BE2C (cell line): ENCODE data around the gene EPB41L4A.

Source experiments
- DNase-seq: peaks from one replicate; pipeline ENCODE4 v3.0.0-alpha.2; 2020
- H3K27me3 ChIP-seq: fragments of 250-450 bp; sonication (Bioruptor Pico); 2 replicates; pipeline ENCODE4 v1.5.1; 2020; ENCODE audit warnings: mild to moderate bottlenecking
- H3K36me3 ChIP-seq: fragments of 250-450 bp; sonication (Bioruptor Pico); 2 replicates; pipeline ENCODE4 v1.5.1; 2020; ENCODE audit warnings: mild to moderate bottlenecking
- H3K4me1 ChIP-seq: fragments of 250-450 bp; sonication (Bioruptor Pico); 2 replicates; pipeline ENCODE4 v1.5.1; 2020
- H3K4me3 ChIP-seq: 2 replicates; pipeline ENCODE4 v1.5.1; 2011; ENCODE audit warnings: low read depth, low read length
- H3K9me3 ChIP-seq: fragments of 250-450 bp; sonication (Bioruptor Pico); 2 replicates; pipeline ENCODE4 v1.5.1; 2020
- CTCF ChIP-seq: IDR thresholded peaks from 2 replicates; pipeline ENCODE4 v1.5.1; 2012; ENCODE audit warnings: mild to moderate bottlenecking, low read depth, low read length

EPB41L4A gene

DNA sequence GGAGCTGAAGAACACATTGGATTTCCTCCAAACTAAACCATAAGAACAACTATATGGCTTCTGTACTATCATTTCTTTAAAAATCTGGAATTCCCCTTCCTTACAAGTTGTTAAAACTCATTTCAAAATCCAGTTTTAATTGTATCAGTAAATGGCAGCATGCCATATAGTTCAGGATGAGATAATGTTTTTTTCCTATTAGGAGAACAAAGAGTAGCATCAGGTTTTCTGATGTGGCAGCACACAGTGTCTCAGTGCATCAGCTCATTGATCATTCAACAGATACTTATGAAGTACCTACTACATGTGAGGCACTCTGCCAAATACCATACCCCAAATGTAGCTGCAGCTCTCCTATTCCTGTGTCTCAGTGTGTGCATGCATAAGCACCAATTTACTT, 161.1 kb downstream of the EPB41L4A start:
- no peak for DNase-seq
- H3K4me3 ChIP-seq = no peak overlapping the region
- no peaks in the 10 kb centered on the region for H3K9me3 ChIP-seq
- TF ChIP-seq CTCF = no peak
- no peaks in the 10 kb centered on the region for H3K4me1 ChIP-seq
- peaks cover 50% of the 10 kb centered on the region for H3K27me3 ChIP-seq
- no peaks in the 10 kb centered on the region for H3K36me3 ChIP-seq

DNA sequence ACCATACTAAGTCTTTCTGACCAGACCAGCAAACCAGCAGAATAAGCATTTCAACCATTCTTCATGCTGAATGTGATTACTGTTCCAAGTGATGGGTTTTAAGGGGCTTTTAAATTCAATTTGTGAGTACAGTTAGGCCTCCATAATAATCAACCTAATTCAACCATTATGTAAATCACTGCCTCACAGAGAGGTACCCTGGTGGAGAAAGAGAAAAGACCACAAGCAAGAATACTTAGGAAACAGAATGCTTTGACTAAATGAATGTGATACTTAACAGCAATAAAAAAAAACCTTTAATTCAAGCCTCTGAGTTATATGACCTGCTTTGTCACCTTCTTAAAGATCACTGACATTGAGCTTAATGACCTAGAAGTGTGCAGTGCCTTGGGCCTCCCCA, 162.1 kb downstream of the EPB41L4A start:
- TF ChIP-seq CTCF = no peak
- no peaks in the 10 kb centered on the region for H3K36me3 ChIP-seq
- no peak for DNase-seq
- peaks cover 52% of the 10 kb centered on the region for H3K27me3 ChIP-seq
- H3K4me3 ChIP-seq = no peak overlapping the region
- no peaks in the 10 kb centered on the region for H3K9me3 ChIP-seq
- no peaks in the 10 kb centered on the region for H3K4me1 ChIP-seq

DNA sequence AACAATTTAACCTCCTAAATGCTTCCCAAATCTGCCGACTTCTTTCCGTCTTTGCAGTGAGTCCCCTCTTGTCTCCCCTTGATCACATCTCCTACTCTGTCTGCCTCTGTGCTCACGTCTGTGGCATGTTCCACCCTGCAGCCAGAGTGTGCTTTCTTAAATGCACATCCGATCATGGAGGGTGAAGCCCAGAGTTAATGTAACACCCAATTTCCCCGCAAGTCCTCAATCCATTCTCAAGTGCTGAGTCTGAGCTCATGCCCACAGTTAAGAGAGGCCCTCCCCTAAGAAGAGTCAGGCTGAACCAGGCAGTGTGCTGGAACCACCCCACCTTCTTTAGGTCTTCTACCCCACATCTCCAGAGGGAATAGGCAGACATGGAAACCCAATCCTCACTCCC, 164.8 kb downstream of the EPB41L4A start:
- no peak for TF ChIP-seq CTCF
- DNase-seq = no peak

GRCh38 chr5:112253478-112254250, 165.4 kb downstream of the EPB41L4A start:
- H3K36me3 ChIP-seq = no peaks in the 10 kb centered on the region
- peaks cover 54% of the 10 kb centered on the region for H3K27me3 ChIP-seq
- no peak for TF ChIP-seq CTCF
- no peak overlapping the region for H3K4me3 ChIP-seq
- H3K9me3 ChIP-seq = no peaks in the 10 kb centered on the region
- H3K4me1 ChIP-seq = no peaks in the 10 kb centered on the region
- DNase-seq = no peak

More for the DNA sequence above, 164.8 kb downstream of the EPB41L4A start:
- Histone ChIP-seq H3K27me3 (peaks cover 54% of the 10 kb centered on the region), H3K9me3 (no peaks in the 10 kb centered on the region), H3K4me1 (no peaks in the 10 kb centered on the region), H3K4me3 (no peak overlapping the region), H3K36me3 (no peaks in the 10 kb centered on the region)

DNA sequence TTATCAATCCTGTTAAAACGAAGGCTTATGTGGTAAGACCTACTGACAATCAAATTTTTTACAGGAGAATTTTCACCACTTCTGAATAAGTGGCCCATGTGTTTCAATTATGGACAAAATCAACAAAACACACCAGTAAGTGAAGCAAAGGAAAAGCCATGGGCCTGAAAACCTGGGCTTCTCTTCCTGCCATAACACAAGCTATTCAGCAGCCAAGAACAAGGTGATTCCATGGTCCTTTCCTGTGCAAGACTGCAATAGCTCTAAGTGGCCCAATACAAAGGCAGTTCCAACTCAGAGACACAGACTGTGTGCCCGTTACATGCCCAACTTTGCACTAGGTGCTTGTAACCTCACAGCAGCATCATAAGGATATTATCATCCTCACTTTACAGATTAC, 168.5 kb downstream of the EPB41L4A start:
- DNase-seq = no peak
- Histone ChIP-seq H3K36me3 (no peaks in the 10 kb centered on the region), H3K9me3 (no peaks in the 10 kb centered on the region), H3K27me3 (peaks cover 43% of the 10 kb centered on the region), H3K4me1 (no peaks in the 10 kb centered on the region), H3K4me3 (no peak overlapping the region)
- TF ChIP-seq CTCF = no peak

GRCh38 chr5:112248623-112249022, 170.5 kb downstream of the EPB41L4A start:
- TF ChIP-seq CTCF = no peak
- Histone ChIP-seq H3K9me3 (no peaks in the 10 kb centered on the region), H3K36me3 (no peaks in the 10 kb centered on the region), H3K4me1 (no peaks in the 10 kb centered on the region), H3K27me3 (peaks cover 27% of the 10 kb centered on the region), H3K4me3 (no peak overlapping the region)
- no peak for DNase-seq
